Endothelial cell (in vitro differentiated cells): Measurements from ENCODE around the gene LYST. TPM values are rescaled to one million over a fixed set of nuclear protein-coding genes. Genes with fewer than 3 reads are reported as not detected.
"Not testable (repeated sequence)": the region's sequence is repeated elsewhere in the genome, so short reads cannot be mapped to it uniquely, and the experiment has no call there.

ENCODE experiments used
- DNase-seq: peaks from one replicate; pipeline ENCODE4 v3.0.0; 2021; ENCODE audit warnings: low spot score
- H3K27ac Mint-ChIP-seq: one replicate; pipeline ENCODE4 v1.8.0; 2021; ENCODE audit warnings: mixed read lengths, inconsistent platforms; ENCODE audit not compliant: unreplicated experiment
- H3K27me3 Mint-ChIP-seq: one replicate; pipeline ENCODE4 v1.8.0; 2021; ENCODE audit warnings: mild to moderate bottlenecking, moderate library complexity, mixed read lengths, inconsistent platforms; ENCODE audit not compliant: unreplicated experiment
- H3K36me3 Mint-ChIP-seq: one replicate; pipeline ENCODE4 v1.8.0; 2021; ENCODE audit warnings: mild to moderate bottlenecking, low read depth, mixed read lengths, inconsistent platforms; ENCODE audit not compliant: unreplicated experiment
- H3K4me1 Mint-ChIP-seq: one replicate; pipeline ENCODE4 v1.8.0; 2021; ENCODE audit warnings: mild to moderate bottlenecking, mixed read lengths, inconsistent platforms; ENCODE audit not compliant: unreplicated experiment
- H3K4me3 Mint-ChIP-seq: one replicate; pipeline ENCODE4 v1.8.0; 2021; ENCODE audit warnings: mild to moderate bottlenecking, mixed read lengths, inconsistent platforms; ENCODE audit not compliant: unreplicated experiment
- H3K9me3 Mint-ChIP-seq: one replicate; pipeline ENCODE4 v1.8.0; 2021; ENCODE audit warnings: mixed read lengths, inconsistent platforms; ENCODE audit not compliant: unreplicated experiment
- total RNA-seq: library from RNA; stranded (reverse); fragmentation: NEBNext Ultra II Directional; extraction: Animal tissue kit (Norgen Biotek cat#: 25700); gene quantifications from one replicate; pipeline ENCODE4 v1.2.1, GENCODE V29; 2021; ENCODE audit not compliant: unreplicated experiment
- TF ChIP-seq, protein P1 (sequence below): fragments of 200-600 bp; sonication (generic); IDR thresholded peaks from one replicate; pipeline ENCODE4 v1.5.0; 2021; ENCODE audit warnings: antibody characterized with exemption; ENCODE audit not compliant: unreplicated experiment

The LYST gene
- total RNA-seq, 1 donor from 2014 or later = 7.4 TPM

DNA sequence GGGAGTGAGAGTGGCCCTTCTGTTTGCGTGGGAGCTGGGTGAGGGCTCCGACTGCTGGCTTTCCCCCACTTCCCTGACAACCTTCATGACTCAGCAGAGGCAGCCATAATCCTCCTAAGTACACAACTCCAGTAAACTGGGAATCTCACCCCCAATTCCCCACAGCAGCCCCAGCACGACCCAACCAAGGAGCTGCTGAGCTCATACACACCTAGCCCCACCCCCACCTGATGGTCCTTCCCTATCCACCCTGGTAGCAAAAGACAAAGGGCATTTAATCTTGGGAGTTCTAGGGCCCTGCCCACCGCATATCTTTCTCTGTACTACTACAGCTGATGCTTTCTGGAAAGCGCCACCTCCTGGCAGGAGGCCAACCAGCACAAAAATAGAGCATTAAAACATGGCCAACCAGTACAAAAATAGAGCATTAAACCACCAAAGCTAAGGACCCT, 21.0 kb downstream of the LYST start:
- TF ChIP-seq, protein P1, sequence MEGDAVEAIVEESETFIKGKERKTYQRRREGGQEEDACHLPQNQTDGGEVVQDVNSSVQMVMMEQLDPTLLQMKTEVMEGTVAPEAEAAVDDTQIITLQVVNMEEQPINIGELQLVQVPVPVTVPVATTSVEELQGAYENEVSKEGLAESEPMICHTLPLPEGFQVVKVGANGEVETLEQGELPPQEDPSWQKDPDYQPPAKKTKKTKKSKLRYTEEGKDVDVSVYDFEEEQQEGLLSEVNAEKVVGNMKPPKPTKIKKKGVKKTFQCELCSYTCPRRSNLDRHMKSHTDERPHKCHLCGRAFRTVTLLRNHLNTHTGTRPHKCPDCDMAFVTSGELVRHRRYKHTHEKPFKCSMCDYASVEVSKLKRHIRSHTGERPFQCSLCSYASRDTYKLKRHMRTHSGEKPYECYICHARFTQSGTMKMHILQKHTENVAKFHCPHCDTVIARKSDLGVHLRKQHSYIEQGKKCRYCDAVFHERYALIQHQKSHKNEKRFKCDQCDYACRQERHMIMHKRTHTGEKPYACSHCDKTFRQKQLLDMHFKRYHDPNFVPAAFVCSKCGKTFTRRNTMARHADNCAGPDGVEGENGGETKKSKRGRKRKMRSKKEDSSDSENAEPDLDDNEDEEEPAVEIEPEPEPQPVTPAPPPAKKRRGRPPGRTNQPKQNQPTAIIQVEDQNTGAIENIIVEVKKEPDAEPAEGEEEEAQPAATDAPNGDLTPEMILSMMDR = peak; percentile 32
- H3K27me3 Mint-ChIP-seq, DNase-seq, H3K36me3 Mint-ChIP-seq, H3K27ac Mint-ChIP-seq, H3K4me3 Mint-ChIP-seq, H3K9me3 Mint-ChIP-seq, H3K4me1 Mint-ChIP-seq: not testable (repeated sequence)

DNA sequence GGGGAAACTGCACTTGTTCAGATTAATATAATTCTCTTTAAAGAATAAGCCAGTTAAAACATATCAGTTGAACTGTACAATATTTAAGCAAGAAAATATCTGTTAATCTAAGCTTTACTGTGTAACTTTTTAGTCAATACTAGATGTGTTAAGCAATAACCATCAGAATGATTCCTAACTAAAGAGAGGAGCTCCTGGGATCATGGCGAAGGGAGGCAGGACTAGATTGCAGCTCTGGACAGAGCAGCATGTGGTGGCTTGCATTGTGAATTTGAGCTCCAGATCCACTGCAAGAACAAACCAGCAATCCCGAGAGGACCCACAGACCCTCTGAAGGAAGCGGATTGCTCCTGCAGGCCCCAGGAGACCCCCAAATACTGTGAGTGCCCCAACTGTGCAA, 21.9 kb downstream of the LYST start:
- H3K27ac Mint-ChIP-seq = no peak overlapping the region
- no peak overlapping the region for H3K4me3 Mint-ChIP-seq
- no peaks in the 10 kb centered on the region for H3K36me3 Mint-ChIP-seq
- DNase-seq = no peak
- peaks cover 8% of the 10 kb centered on the region for H3K4me1 Mint-ChIP-seq
- H3K9me3 Mint-ChIP-seq = no peaks in the 10 kb centered on the region
- no peaks in the 10 kb centered on the region for H3K27me3 Mint-ChIP-seq
- TF ChIP-seq, protein P1 = no peak

DNA sequence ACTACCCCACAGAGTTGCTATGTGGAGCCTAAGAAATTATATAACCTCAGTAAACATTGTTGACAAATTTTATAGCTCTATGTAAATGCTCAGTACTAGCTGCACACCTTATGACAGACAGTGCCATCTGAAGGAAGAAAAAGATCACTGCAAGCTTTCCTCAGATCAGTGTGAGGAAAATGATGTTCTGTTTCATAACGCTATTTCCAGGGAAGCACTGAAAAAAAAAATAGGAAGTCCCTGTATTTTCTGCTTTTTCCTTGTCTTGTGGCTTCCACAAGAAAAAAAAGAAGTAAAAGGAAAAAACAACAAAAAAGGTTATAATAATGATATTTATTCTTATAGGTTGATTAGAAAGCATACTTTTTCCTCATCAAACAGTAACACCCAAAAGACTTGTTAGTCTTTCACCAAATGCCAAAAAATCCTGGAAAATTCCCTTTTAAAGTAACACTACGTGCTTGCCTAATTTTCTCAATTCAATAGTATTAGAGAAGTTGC, 23.2 kb downstream of the LYST start:
- H3K4me3 Mint-ChIP-seq = no peak overlapping the region
- TF ChIP-seq, protein P1 = no peak
- no peaks in the 10 kb centered on the region for H3K36me3 Mint-ChIP-seq
- DNase-seq = no peak
- no peaks in the 10 kb centered on the region for H3K4me1 Mint-ChIP-seq
- H3K27ac Mint-ChIP-seq = no peak overlapping the region
- no peaks in the 10 kb centered on the region for H3K9me3 Mint-ChIP-seq
- no peaks in the 10 kb centered on the region for H3K27me3 Mint-ChIP-seq

DNA sequence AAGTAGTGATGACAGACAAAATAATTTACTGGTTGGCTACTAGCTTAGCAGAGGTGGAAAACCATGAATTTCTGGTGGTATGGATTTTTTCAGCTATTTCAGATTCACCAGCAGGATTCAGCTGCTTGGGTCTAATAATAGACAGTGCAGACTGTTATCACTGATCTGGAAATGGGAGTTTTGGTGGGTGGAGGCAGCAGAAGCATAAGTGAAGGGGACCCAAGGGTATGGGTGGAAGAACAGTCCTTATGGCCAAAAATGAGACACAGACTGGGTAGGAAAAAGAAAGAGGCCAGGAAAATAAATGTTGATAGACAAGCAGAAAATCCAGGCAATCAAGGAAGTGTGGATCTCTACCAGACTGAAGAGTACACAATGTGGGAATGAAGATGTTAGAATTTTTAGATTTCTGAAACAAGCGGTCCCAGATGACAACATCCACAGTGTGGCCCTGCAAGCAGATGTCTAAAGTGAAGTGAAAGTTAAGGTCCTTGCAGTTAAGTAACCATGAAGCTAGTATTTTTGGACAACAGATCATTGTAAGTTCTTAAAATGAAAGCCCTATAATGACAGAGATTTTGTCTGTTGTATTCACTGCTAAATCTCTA, 24.7 kb downstream of the LYST start:
- Mint-ChIP-seq H3K4me3 (no peak overlapping the region), H3K27ac (no peak overlapping the region), H3K4me1 (no peaks in the 10 kb centered on the region), H3K36me3 (no peaks in the 10 kb centered on the region), H3K9me3 (no peaks in the 10 kb centered on the region), H3K27me3 (no peaks in the 10 kb centered on the region)
- DNase-seq = no peak
- TF ChIP-seq, protein P1 = no peak

DNA sequence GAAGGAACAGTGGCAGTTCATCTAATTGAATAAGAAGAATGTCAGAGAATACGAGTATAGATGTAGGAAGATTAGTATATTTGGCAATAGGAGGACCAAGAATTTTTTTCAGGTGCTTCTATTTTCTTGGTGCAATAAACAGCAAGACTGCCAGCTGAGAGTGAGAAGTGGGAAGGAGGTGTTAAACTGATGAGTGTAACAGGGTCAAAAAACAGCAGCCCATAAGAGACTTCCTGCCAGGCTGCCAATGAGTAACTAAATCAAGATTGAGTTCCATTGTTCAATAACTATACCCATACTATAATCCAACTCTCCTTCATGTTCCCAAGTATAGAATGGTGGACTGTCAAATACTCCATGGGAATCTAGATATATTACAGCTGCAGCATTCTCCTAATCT, 28.7 kb downstream of the LYST start:
- H3K36me3 Mint-ChIP-seq = no peaks in the 10 kb centered on the region
- no peaks in the 10 kb centered on the region for H3K4me1 Mint-ChIP-seq
- no peaks in the 10 kb centered on the region for H3K27me3 Mint-ChIP-seq
- no peaks in the 10 kb centered on the region for H3K9me3 Mint-ChIP-seq
- H3K4me3 Mint-ChIP-seq = no peak overlapping the region
- H3K27ac Mint-ChIP-seq = no peak overlapping the region
- TF ChIP-seq, protein P1 = no peak
- no peak for DNase-seq
